SU-DHL-6 (cell line): ENCODE data around the gene OR13C2.
"Not testable (repeated sequence)": the region's sequence is repeated elsewhere in the genome, so short reads cannot be mapped to it uniquely, and the experiment has no call there.

ENCODE experiments used
- CTCF ChIP-seq: fragments of 200-600 bp; sonication (generic); IDR thresholded peaks from one replicate; pipeline ENCODE4 v1.5.1; 2017; ENCODE audit warnings: antibody characterized with exemption, mild to moderate bottlenecking, low read length, moderate library complexity; ENCODE audit not compliant: insufficient read depth, poor library complexity, severe bottlenecking
- EZH2phosphoT487 ChIP-seq: fragments of 200-600 bp; sonication (generic), shearing (Covaris generic); conservative IDR thresholded peaks from 2 replicates; pipeline ENCODE4 v1.6.1; 2018; ENCODE audit warnings: mild to moderate bottlenecking, antibody characterized with exemption, low read length, moderate library complexity, mixed read lengths

- TF ChIP-seq CTCF, EZH2phosphoT487: not testable (repeated sequence)
Measured at GRCh38 chr9:104599313-104599712, 6.1 kb downstream of the OR13C2 start, which contains the start of gene OR13C5.
